NOMO-1 treated with dmso at 0.1 percent for 144 hours (cell line): Measurements from ENCODE around the gene WFDC1.
"Not testable (repeated sequence)": the region's sequence is repeated elsewhere in the genome, so short reads cannot be mapped to it uniquely, and the experiment has no call there.

ENCODE experiments used
- DNase-seq: peaks from one replicate; lab custom pipeline; 2025; ENCODE audit not compliant: unreplicated experiment; lab: John Stamatoyannopoulos, UW

Gene WFDC1

DNA sequence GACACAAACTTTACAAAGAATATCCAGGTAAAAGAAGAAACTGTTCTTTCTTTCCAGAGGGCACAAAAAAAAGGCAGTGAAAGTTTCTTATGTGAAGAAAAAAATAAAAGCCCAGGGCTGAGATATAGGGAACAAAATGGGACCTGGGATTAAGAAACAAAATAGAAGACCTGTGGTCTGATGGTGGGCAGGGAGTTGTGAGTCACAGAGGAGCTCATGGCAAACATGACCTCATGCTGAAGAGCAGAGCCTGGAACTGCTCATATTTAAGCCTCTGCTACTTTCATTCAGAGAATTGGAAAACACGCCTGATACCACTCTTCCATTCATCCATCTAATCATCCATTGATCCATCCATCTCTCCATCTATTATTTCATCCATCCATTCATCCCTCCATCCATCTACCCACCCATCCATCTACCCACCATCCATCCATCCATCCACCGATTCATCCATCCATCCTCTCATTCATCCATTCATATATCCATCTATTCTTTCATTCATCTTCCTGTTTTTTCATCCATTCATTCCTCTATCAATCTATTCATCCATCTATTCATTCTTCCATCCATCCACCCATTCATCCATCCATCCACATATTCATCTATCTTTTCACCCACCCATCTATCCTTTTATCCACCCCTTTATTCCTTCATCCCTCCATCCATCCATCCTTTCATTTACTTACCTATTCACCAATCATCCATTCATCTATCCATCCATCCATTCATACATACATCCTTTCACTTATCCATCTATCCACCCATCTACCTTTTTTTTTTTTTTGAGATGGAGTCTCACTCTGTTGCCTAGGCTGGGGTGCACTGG lies 30.0 kb downstream of the WFDC1 start:
- no peak for DNase-seq

DNA sequence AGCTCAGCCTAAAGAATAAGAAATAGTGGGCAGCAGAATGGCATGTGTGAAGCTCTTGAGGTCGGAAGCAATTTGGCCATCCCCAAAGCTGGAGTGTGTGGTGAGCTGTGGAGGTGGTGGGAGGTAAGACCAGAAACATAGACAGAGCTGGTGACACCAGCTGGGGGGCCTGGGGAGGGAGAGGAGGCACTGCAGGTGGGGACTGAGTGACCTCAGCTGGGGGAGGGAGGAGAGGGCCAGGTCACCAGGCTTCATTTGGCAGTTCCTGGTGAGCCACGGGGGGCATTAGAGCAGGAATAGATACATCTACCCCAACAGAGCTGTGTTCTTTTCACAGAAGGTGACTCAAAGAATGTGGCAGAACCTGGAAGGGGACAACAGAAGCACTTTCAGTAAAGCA lies 31.9 kb downstream of the WFDC1 start:
- no peak for DNase-seq

DNA sequence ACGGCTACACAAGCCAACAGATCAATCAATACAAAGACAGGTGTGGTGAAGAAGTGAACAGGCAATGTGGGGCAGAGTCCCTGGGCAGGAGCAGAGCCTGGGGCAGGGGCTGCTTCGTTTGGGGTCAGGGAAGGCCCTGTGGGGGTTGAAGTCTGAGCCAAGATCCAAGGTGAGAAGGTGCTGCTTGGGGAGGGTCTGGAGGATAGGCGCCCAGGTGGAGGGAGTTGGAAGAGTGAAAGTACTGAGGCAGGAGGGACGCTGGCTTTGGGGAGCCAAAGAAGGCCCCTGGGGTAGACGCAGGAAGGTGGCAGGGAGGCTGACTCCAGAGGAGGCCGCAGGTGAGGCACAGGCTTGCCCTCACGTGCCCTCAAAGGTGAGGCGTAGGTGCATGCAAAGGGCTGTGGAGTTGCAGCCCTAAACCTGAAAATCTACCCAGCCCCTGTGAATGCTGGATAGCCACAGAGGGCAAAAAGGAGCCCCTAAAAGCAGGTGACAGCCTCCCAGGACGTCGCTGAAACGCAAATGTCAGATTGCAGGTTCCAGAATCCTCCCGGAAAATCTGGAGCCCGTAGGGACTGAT lies 33.3 kb downstream of the WFDC1 start:
- DNase-seq: no peak

DNA sequence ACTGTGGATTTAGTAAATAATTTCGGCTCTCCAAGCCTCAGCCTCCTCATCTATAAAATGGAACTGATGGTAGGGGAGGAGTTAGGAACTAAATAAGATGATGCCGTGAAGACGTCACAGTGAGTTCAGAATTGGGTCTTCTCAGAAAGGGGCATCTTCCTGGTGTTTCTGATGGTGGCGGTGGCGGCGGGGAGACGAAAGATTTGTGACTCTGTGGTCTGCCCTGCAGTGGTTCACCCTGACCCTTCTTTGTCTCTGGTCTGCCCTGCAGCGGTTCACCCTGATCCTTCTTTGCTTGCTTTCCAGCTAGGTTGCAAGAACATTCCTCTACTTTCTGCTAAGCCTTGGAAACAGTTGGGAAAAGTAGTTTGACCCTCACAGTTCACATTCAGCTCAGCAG lies 34.3 kb downstream of the WFDC1 start:
- no peak for DNase-seq

DNA sequence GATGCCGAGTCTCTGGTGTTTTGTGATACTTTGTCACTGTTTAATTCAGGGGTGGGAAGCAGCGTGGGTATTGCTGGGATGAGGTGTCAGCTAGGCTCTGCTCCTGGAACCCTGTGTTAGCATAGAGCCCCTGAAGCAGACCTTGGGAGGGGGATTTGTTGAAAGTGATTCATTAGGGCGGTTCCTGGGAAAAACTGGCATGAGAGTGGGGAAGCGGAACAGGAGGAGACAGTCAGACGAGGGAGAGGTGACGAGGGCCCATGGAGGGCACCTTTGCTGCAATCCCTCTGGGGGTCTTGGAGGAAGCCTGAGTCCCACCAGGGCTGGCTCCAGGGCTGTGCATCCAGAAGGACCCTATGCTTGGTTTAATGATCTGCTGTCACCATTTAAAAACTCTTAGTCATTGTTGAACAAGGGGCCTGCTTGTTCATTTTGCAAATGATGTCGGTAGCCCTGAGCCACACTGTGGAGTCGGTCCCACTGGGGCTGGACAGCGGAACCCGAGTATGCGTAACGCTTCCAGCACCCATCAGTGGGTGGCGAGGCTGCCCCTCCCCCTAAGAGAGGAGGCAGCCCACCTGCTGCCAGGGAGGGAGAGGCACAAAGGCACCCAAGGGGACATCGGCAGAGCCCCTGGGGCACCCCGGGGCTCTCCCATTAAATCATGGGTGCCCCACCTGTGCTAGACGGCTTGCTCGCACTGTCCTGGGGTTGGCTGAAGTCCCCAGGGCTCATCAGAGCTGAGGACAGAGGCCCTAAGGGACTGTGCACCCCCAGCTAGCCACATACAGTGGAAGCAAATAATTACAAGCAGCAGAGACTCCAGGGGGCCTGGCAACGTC lies 35.4 kb downstream of the WFDC1 start:
- DNase-seq: no peak

DNA sequence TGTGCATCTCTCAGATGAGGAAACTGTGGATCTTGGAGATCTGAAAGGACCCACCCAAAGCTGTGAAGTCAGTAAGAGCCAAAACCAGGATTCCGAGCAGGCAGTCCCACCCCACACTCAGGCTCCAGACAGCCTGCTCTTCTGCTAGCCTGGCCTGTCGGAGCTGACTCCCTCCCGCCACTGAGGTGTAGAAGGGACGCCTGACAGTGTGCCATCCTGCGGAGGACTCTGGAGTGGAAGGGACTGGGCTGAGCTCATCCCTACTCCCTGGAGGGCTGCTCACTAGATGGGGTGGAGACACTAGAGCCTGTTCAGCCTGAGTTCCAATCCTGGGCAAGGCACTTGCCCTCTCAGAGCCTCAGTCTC lies 36.0 kb downstream of the WFDC1 start:
- DNase-seq: no peak

DNA sequence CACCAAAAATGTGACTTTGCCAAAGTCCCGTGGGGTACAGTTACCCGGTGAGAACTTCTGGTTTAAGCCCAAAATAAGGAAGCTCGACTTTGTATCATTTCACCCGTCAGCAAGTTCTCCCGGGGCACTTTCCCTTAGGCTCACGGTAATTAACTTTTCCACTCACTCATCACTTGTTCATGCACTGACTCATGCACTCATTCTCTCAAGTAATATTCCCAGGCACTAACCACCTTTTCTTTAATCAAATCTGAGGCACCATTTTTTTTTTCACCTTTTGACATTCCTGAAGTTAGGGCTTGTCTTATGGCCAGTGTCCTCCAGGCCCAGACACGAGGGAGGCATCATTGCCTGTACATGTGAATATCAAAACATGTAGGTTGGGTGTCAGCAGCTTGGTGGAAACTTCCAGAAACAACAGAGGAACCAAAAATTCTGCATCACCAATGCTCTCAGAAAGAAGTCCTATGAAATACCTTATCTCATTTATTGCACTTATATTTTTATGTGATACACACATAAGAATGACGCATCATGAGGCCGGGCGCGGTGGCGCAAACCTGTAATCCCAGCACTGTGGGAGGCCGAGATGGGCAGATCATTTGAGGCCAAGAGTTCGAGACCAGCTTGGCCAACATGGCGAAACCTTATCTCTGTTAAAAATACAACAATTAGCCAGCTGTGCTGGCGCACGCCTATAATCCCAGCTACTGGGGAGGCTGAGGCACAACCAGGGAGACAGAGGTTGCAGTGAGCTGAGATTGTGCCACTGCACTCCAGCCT lies 37.5 kb downstream of the WFDC1 start:
- no peak for DNase-seq

DNA sequence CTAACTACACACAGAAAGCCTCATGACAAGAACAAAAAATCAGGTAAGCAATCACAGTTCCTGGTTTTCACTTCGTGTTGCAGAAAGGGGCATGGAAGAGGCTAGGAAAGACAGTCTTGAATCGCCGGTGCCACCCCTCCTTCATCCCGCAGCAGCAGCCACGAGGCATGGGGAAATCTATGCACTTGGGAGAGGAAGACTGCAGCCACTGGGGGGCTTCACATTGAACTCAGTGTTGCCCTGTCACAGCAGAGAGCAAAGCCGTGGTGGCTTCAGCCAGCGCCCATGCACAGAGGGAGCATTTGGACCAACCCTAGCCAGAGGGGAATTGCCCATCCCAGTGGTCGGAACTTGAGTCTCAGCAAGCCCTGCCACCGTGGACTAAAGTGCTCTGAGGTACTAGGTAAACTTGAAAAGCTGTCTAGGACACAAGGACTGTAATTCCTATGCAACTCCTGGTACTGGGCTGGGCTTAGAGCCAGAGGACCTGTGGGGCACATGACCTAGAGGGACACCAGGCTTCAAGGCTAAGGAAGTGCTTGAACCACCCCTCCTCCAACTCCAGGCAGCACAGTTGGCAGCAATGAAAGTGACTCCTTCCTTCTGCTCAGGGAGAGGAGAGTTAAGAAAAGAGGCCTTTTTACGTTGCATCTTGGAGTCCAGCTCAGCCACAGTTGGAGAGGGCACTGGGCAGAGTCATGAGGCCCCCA lies 38.5 kb downstream of the WFDC1 start:
- no peak for DNase-seq

DNA sequence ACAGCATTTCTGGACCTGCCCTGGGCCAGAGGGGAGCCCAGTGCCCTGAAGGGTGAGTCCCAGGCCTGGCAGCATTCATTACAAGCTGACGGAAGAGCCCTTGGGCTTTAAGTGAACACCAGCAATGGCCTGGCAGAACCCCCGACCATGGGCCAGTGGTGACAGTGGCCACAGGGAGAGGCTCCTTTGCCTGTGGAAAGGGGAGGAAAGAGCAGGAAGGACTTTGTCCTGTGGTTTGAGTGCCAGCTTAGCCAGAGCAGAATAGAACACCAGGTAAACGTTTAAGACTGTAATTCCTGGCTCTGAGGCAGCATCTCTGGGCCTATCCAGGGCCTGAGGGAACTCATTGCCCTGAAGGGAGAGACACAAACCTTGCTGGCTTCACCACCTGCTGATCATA lies 39.4 kb downstream of the WFDC1 start:
- no peak for DNase-seq

DNA sequence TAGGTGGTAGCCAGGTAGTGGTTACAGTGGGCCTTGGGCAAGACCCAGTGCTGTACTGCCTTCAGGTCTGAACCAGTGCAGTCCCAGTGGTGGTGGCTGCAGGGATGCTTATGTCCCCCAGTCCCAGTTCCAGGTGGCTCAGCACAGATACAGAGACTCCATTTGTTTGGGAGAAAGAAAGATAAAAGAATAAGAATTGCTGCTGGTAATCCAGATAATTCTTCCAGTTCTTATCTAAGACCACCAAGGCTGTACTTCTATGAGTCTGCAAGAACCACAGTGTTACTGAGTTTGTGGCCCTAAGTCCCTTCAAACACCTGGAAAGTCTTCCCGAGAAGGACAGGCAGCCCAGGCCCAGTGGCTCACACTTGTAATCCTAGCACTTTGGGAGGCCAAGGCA lies 39.8 kb downstream of the WFDC1 start:
- DNase-seq: no peak

DNA sequence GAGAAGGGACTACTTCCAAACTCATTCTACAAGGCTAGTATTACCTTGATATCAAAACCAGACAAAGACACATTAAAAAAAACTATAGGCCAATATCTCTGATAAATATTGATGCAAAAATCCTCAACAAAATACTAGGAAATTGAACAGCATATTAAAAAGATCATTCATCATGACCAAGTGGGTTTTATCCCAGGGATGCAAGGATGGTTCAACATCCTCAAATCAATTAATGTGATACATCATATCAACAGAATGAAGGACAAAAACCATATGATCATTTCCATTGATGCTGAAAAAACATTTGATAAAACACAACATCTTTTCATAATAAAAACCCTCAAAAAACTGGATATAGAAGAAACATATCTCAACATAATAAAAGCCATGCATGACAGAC lies 42.6 kb downstream of the WFDC1 start:
- not testable (repeated sequence) for DNase-seq

DNA sequence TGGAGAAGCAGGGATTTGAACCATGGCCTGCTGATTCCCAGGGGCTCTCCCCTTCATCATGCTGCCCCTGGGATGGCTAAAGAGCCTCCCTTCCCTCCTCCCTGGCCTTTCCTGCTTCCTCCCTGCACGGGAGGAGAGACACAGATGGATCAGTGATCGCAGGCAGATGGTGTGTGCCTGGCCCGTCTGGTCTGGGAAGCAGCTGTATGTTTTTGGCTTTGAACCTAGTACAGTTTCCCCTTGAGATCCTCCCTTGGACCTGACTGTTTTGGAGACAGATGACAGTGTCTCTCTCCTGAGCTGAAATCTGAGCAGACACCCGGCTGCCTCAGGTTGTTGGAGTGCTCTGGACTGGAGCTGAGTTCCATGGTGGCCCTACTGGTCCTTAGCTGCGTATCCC lies 44.6 kb downstream of the WFDC1 start:
- DNase-seq: no peak

DNA sequence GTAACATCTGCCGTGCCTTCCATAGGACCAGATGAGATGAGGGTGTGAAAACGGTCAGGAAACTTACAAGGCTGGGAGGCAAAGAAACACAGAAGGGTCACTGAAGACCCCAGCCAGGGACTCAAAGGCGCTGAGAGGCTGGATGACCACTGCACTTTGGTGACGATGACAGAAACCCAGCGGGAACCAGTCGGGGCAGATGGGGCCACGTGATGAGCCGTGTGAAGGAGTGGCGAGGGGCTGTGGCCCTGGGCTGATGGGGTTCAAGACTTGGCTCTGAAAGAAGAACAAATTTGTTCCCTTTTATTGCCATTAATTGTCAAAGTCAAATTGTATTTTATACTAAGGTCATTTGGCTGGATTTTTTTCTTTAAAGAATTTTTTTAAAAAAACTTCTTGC lies 45.1 kb downstream of the WFDC1 start:
- no peak for DNase-seq

DNA sequence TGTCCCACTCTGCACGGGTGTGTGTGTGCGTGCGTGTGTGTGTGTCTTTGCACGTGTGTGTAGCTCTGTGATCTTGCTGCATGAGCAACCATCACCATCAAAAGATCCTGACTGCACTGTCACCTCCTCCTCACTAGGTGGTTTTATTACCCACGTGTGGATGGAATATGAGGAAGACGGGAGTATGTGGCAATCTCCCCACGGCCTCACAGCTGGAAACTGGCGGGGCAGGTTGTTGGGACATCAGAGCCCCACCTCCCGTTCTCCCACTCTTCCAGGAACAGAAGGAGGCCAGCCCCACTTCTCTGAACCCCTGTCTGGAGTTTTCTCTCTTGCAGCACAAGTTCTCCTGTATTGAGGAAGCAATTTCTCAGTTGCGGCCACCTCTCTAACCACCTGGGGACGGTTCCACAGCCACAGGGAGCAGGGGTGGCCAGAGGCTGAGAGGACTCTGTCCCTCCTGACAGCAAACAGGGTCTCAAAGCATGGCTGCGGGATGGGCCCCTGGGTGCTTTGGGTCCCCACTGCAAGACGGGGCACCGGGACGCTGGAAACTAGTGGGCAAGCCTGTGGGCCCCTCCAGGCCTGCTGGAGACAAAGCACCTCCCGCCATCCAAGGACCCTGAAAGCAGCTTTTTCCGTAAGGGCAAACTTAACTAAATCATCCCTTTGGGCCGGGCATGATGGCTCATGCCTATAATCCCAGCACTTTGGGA lies 45.8 kb downstream of the WFDC1 start:
- no peak for DNase-seq

DNA sequence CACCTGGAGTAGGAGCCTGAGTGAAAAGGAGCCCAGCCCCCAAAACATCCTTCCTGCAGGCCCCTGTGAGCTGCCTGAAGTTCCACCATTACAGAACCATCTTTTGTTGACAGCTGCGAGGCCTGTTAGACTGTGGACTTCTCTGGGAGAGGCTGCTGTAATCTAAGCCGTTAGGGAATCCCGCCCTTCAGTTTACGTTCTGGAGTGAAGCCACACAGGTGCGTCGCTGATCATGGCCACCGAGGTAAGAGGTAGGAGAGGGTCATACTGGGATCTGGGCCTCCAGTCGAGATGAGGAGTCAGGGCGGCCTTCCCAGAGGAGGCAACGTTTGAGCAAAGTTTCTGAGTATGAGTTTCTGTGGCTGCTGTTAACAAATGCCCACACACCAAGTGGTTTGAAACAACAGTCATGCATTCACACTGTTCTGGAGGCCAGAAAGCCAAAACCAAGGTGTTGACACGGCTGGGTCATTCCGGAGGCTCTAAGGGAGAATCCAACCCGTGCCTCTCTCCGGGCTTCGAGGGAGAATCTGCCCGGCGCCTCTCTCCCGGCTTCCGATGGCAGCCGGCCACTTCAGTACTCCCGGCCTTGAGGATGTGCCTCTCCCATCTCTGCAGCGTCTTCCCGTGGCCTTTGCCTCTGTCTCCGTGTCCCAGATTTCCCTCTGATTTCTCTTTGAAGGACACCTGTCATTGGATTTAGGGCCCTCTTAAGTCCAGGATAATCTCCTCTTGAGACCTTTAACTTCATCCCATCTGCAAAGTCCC lies 47.0 kb downstream of the WFDC1 start:
- no peak for DNase-seq

DNA sequence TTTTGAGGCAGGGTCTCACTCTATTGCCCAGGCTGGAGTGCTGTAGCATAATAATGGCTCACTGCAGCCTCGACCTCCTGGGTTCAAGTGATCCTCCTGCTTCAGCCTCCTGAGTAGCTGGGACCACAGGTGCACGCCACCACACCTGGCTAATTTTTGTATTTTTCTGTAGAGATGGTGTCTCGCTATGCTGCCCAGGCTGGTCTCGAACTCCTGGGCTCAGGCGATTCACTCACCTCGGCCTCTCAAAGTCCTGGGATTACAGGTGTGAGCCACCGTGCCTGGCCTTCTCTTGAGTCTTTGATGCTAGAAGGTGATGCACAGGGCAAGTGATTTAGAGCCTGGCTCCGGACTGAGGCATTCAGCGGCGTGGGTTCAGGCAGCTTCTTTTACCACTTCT lies 49.1 kb downstream of the WFDC1 start:
- not testable (repeated sequence) for DNase-seq

DNA sequence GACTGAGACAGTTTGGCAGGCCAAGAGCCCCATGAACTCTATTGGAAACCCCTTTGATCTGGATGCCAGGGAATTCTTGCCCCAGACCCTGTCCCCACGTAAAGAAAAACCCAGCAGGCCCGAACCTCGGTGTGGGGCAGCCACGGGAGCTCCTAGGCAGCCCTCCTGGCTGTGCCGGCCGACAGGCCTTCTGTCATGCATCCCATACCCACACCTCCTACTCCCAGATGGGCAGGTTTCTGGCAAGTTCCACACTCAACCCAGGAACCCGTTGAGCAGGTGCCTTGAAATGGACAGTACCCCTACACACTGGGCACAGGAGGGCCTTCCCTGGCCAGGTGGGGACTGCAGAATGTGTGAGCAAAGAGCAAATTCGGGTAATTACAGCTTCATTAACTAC lies 50.1 kb downstream of the WFDC1 start:
- DNase-seq: no peak

DNA sequence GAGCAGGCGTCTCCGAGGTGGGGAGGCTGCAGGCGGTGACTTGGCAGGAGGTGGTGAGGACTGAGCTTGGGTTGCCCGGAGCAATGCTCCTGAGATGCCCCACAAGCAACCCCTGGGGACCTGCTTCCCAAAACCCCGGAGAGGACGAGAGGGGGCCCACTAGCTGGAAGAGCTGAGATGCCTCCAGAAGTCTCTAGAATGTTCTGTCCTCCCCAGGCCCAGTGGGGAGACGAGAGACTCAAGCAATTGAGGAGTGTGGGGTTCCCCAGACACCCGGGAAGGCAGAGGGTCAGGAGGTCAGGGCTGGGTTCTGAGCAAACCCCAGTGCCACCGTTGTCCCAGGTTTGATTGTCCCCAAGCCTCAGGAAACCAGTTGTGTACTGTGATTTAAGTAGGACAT lies 52.5 kb downstream of the WFDC1 start:
- no peak for DNase-seq

DNA sequence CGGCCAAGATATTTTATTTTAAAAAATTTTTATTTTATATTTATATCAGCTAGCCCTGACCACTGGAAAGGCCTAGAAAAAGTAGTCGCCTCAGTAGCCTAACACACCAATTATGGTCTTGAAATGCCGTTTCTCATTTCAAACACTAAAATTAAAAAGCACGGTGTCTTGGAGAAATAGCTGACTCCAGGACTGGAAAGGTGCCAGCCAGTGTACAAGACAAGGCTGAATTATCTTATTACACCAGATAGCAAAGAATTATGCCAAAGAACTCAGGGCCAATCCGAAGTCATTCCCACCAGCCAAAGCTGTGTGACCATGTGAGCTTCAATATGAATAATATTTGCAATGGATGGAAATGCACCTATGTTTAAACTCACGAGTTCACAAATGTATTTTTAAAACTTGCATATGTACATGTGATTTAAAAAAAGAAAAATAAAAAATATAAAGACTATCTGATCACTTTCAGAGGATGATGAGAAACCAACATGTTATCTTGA lies 53.8 kb downstream of the WFDC1 start:
- no peak for DNase-seq
